LNCaP clone FGC (cell line): ENCODE measurements around the gene CMTM3.

ENCODE experiments used
- DNase-seq: peaks from one replicate; pipeline ENCODE4 v3.0.0-alpha.2; 2011; ENCODE audit warnings: low read depth
- H3K4me3 ChIP-seq: 2 replicates; pipeline ENCODE4 v1.5.1; 2011; ENCODE audit warnings: mild to moderate bottlenecking, low read depth, low read length, control low read depth
- CTCF ChIP-seq: IDR thresholded peaks from 2 replicates; pipeline ENCODE4 v1.5.1; 2012; ENCODE audit warnings: mild to moderate bottlenecking; ENCODE audit not compliant: control insufficient read depth, insufficient read depth; ENCODE audit errors: extremely low read depth

CMTM3 gene

GRCh38 chr16:66585481-66586239, 18.8 kb upstream of the CMTM3 start:
- TF ChIP-seq CTCF = no peak
- no peak for DNase-seq

GRCh38 chr16:66587881-66588600, 16.5 kb upstream of the CMTM3 start:
- no peak for DNase-seq
- H3K4me3 ChIP-seq = no peak overlapping the region
- TF ChIP-seq CTCF = no peak

More at GRCh38 chr16:66585481-66586239, 18.8 kb upstream of the CMTM3 start:
- no peak overlapping the region for H3K4me3 ChIP-seq

GRCh38 chr16:66588981-66589713, 15.4 kb upstream of the CMTM3 start:
- no peak for DNase-seq
- no peak overlapping the region for H3K4me3 ChIP-seq

GRCh38 chr16:66590322-66590721, 14.2 kb upstream of the CMTM3 start:
- H3K4me3 ChIP-seq = no peak overlapping the region
- no peak for TF ChIP-seq CTCF
- DNase-seq = no peak

More at GRCh38 chr16:66588981-66589713, 15.4 kb upstream of the CMTM3 start:
- 0 out of 2 replicates have a peak, but pooled peaks have one; percentile 30 for TF ChIP-seq CTCF

GRCh38 chr16:66591018-66591417, 13.5 kb upstream of the CMTM3 start:
- no peak for TF ChIP-seq CTCF
- no peak overlapping the region for H3K4me3 ChIP-seq
- no peak for DNase-seq

- no peak overlapping the region for H3K4me3 ChIP-seq
- no peak for DNase-seq
- TF ChIP-seq CTCF = no peak
Observed at GRCh38 chr16:66592241-66592640, 12.3 kb upstream of the CMTM3 start.
